NOMO-1 (cell line): ENCODE results near the gene MARK4.
"Not testable (repeated sequence)": the region's sequence is repeated elsewhere in the genome, so short reads cannot be mapped to it uniquely, and the experiment has no call there.

Experiments
- DNase-seq, 2 experiments: peaks; one replicate each; lab custom pipeline; 2025; ENCODE audit not compliant: unreplicated experiment in 2 of 2; lab: John Stamatoyannopoulos, UW

Gene MARK4

DNA sequence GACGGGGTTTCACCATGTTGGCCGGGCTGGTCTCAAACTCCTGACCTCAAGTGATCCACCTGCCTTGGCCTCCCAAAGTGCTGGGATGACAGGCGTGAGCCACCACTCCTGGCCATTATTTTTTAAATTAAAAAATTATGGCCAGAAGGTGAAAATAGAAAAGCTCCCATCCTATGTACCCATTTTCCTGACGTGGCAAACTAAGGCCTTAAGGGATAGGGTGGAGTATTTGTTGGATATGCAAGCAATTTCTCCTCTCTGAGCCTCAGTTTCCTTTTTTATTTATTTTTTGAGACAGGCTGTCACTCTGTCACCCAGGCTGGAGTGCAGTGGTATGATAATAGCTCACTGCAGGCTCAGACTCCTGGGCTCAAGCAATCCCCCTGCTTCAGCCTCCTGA is 83.8 kb downstream of the MARK4 start:
- DNase-seq: not testable (repeated sequence)

DNA sequence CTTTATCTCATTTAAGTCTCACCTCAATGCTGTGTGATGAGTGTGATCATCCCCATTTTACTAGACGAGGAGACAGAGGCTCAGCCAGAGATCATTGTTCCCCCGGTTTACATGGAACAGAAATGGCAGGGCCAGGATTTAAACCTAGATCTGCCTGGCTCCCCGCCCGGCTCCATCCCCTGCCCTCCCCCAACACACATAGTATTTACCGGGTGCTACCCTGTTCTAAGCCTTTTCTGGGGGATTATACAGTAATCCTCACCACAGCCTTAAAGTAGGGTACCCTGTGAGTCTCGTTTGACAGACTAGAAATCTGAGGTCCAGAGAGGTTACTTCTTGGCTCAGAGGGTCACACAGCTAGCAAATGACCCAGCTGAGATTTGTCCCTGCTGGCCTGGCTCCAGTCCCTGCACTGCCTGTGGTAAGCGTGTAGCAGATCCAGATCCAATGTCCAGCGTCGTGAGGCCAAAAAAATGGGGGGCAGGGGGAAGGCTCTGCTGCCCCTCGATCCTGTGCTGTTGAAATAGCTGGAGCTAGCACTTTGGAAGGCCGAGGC is 85.7 kb downstream of the MARK4 start:
- DNase-seq: no peak

DNA sequence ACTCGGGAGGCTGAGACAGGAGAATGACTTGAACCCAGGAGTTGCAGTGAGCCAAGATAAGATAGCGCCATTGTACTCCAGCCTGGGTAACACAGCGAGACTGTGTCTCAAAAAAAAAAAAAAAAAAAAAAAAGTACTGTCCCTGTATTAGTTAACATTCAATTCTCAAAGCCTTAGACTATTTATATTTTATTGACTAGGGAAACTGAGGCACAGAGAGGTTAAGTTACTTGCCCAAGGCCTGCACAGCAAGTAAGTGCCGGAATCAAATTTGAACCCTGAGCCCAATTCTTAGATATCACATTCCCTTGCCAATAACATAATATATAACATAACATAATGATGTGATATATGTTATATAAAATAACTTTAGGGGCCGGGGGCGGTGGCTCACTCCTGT is 88.6 kb downstream of the MARK4 start:
- DNase-seq: no peak

DNA sequence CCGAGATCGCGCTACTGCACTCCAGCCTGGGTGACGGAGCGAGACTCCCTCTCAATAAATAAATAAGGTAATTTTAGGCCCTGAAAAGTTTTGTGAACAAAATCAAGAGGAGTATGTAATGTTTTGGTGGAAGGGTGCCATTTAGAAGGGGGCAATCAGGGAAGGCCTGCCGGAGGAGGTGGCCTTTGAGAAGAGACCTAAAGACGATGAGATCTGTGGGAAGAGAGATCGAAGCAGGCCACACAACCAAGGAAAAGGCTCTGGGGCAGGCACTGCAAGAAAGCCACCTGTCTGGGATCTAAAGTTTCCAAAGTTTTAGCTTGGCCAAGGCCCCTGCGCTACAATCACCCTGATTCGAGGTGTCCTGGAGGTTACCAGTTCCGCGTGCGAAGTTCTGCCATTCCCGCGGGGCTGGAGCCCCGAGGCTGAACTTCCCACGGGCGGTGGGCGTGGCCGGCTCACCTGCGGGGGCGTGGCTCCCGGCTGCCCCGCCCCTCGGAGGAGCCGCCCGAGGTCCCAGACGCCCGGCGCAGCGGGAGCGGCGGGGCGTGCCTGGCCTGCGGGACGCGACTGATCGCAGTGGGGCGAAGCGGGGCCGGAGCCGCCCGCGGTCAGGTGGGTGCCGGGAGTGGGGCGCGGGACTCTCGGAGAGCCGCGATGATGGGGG is 89.3 kb downstream of the MARK4 start, which contains the start of gene KLC3:
Gene KLC3 (plus strand): TSS at position 519 of the 667 bp plus-strand sequence. CDS start 4,792 bp downstream, outside the sequence.
- no peak for DNase-seq

DNA sequence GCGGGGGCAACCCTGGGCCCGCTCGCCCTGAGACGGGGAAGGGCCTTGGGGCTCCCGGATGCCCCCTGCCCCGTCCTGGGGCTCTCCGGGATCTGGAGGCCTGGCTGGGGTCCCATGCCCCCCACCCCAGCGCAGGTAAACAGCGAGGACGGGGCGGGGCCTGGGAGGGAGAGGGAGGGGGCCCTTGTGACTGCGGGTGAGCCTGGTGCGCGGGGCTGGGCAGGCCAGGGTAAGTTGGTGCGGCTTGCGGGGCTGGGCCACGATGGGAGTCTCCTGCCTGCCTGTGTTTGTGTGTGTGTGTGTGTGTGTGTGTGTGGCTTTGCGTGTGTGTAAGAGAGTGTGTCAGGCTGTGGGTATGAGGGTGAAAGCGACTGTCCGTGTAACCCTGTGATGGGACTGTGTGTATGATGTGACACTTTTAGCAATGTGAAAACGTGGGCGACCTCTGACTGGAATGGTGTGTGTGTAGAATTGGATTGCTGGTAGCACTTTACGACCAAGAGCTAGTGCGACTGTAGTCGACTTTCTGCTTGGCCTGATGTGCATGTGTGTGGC is 89.9 kb downstream of the MARK4 start:
- no peak for DNase-seq

DNA sequence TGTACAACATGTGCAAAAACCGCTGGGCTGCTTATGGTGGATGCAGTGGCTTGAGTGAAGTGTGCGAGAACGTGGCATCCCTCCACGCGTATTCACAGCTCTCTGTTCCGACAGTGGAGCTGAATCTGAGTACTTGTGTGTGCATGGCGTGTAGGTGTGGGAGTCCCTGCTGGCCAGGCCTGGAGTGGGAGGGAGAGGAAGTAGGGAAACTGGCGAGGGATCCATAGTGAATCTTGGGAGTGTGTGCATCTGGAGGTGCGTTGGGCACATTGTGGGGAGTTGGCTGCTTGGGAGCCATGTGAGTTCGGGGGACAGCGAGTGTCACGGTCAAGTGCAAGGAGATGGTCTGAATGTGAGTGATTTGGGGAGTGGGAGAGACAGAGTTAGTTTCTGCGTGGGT is 91.8 kb downstream of the MARK4 start:
- no peak for DNase-seq

DNA sequence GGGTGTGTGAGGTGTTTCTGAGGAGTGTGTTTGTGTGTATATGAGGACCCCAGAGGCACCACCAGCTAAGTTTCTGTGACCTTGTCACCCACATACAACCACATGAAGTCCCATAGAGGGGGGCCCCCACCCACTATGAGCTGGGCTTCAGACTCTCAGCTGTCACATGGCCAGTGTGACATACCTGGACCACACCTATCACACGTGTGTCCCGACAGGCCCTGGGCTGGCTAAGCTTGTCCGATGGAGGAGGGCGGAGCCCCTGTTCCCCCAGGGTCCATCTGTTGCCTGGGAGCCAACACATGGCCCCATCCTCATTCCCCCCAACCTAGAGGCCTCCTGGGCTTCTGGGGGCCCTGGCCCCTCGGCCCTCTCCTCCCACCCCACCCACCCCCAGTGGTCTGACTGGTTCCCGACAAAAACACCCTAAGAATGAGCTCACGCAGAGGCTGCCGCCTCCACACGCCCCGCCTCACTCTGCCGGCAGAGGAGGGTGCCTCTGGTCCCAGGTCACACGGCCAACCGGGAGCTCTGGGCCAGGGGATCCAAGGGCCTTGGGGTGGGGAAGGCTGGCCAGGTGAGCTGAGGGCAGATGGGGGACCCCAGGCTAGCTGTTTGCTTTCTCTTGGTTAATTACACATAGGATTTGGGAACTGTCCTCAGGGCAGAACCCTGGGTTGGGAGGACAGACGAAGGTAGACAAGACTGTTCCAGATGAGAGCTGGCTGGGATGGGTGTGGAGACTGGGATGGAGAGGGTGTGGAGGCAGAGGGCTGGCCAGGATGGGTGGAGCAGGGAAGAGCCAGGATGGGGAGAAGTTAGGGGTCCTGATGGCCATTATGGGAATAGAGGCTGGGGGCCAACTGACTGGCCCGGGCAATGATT is 93.8 kb downstream of the MARK4 start:
- no peak for DNase-seq

DNA sequence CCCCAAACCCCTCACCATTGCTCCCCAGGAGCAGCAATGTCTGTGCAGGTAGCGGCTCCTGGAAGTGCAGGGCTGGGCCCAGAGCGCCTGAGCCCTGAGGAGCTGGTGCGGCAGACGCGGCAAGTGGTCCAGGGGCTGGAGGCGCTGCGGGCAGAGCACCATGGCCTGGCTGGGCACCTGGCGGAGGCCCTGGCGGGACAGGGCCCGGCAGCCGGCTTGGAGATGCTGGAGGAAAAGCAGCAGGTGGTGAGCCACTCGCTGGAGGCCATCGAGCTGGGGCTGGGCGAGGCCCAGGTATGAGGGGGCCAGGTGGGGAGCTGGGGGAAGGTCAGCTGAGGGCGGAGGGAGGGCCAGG is 94.4 kb downstream of the MARK4 start:
- no peak for DNase-seq

DNA sequence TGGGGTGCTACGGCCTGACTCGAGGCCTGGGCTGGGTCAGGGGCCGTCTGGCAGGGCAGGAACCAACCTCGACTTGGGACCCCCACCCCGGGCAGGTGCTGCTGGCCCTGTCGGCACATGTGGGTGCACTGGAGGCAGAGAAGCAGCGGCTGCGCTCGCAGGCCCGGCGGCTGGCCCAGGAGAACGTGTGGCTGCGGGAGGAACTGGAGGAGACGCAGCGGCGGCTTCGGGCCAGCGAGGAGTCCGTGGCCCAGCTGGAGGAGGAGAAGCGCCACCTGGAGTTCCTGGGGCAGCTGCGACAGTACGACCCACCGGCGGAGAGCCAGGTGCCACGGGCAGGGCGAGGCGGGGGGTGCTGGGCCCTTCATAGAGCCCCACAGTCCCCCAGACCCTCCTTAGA is 95.4 kb downstream of the MARK4 start:
- no peak for DNase-seq

DNA sequence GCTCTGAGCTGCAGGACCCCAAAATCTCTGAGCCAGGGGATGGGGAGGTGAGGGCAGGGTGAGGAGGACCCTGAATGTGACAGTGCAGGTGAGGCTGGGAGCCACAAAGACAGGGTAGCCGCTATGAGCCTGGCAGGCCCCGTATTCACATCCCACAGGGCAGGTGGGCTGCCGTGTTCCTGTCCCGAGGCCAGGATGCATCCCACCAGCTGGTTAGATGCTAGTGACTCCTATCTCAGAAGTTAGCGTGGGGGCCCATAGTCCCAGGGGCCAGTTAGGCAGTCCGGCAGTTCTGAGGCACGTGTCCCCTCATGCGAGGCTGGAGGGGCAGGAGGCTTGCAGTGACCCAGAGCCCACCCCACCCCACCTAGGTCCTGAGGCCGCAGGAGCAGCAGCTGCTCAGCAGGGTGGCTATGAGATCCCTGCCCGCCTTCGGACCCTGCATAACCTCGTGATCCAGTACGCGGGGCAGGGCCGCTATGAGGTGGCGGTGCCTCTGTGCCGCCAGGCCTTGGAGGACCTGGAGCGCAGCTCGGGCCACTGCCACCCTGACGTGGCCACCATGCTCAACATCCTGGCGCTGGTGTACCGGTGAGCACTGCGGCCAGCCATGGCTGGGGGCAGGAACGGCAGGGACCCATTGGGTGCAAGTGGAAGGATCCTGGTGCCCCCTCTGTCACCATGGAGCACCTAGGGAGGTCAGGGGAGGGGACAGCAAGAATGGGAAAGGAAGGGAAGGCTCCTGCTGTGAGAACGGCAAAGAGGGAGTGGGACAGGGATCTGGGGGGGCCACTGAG is 96.7 kb downstream of the MARK4 start:
- no peak for DNase-seq

DNA sequence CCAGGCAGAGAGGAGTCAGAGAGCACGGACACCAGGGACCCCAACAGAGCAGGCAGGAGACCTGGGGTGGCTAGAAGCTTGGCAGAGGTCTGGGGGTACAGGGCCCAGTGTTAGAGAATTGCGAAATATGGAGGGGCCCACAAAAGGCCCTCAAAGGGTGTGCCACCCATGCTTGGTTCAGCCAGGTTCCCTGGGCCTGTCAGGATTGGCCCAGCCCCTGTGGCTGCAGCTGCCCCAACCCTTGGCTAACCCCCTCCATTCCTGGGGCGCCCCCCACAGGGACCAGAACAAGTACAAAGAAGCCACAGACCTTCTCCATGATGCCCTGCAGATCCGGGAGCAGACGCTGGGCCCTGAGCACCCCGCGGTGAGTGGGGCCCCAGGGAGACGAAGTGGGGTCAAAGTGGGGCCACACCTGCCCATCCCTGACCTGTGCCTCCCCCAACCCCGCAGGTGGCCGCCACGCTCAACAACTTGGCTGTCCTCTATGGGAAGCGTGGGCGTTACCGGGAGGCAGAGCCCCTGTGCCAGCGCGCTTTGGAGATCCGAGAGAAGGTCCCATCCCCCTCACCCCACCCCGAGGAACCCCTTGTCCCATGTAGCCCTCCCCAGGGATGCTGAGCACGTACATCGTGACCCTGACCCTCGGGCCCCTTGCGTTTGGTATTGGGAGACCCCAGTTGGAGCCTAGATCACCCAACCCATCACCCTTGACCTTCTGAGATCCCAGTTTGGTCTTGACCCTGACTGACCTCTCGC is 97.5 kb downstream of the MARK4 start:
- DNase-seq: no peak

DNA sequence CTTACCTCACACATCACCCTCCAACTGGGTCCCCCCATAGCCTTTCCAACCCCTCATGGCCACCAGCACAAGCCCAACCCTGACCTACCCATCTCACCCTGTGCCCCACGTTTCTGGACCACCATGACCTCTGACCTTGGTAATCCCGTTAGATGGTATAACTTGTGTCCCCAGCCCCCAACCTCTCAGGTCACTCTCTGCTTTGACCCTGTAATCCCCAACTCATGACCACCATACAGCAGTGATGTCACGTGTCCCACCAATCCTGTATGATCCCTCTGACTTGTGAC is 98.0 kb downstream of the MARK4 start:
- DNase-seq: no peak

DNA sequence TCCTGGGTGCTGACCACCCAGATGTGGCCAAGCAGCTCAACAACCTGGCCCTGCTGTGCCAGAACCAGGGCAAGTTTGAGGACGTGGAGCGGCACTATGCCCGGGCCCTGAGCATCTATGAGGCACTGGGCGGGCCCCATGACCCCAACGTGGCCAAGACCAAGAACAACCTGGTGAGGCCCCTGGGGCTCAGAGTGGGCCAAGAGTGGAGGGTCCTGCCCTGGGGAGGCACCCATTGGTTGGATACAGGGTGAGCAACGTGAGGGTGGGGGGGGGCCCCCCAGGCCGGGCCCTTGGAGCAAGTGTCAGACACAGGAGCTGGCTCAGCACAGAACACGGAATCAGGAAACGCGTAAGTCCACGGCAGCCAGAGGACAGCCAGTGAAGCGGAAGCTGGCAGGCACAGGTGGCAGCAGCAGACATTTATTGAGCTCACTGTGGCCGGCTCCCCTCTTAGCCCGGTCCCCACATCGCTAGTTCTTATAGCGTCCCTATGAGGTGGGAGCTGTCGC is 98.4 kb downstream of the MARK4 start:
- DNase-seq: no peak

DNA sequence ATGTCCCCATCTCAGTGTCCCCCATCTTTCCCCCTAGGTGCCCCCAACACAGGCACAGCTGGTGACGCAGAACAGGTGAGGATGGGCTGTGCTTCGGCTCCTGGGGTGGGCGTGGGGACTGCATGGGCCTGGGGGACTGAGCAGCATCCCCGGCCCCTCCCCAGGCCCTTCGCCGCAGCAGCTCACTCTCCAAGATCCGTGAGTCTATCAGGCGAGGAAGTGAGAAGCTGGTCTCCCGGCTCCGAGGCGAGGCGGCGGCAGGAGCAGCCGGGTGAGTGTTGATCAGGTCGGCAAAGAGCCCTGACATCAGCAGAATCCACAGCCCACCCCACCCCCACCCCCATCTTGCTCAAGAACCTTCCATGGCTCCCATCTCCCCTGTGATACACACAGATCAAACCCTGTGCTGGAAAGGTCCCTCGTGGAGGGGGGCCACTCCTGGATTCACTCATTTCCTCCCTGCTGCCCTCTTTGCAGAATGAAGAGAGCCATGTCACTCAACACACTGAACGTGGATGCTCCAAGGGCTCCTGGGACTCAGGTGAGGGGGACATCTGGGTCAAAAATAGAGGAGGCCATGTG is 99.5 kb downstream of the MARK4 start:
- no peak for DNase-seq

DNA sequence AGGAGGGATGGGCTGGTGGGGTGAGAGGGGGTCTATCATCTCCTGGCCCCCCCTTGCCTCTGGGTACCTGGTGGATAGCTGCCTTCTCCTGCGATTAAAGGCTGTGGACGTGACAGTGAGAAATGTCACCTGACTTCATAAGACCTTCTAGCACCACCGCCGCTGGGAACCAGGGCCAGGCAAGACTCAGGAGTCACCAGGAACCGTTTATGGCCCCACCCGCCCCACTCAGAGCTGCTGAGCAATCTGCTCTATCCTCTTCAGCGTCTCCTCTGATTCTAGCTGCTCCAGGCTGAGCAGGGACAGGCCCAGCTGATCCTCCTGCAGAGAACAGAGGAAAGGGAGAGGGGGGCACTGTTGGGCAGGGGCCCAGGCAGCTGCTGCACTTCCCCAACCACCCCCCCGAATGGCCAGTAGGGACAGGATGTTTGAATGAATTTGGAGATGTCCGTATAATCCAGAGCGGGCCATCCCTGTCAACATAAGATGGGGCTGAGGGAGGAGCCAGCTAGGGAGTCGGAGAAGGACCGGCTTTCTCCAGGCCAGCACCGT is 100.4 kb downstream of the MARK4 start:
- no peak for DNase-seq

DNA sequence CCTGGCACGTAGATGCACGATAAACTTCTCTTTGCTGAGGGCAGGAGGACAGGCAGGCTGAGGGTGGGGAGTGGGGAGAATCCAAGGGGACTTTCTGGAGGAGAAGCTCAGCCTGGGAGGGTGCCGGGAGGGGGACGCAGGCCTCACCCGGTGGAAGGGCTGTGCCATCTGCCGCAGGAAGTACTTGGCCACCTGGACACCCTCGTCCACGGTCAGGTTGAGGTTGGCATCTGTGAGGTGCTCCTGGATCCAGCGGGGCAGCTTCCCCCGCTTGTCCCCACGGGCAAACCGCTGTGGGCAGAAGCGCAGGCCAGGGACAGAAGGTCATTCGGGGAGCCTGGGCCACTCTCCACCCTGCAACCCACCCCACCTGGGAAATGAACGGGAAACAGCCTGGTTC is 101.0 kb downstream of the MARK4 start:
- DNase-seq: no peak

DNA sequence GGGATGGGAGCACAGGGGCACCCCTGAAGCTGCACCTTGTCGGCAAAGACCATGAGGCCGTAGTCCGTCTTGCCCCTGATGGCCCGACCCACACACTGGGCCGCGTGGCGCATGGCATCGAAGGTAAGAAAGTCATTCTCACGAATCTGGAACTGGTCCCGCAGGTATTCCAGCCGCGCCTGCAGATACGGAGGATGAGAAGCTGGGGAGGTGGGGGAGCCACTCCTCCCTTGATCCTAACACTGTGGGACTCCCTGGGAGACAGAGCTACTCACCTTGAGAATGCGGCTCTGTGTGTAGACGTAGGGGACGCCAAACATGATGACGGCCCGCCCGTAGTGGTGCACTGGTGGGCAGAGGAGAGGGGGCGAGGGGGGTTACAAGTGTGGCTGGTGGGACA is 101.4 kb downstream of the MARK4 start:
- DNase-seq: no peak

DNA sequence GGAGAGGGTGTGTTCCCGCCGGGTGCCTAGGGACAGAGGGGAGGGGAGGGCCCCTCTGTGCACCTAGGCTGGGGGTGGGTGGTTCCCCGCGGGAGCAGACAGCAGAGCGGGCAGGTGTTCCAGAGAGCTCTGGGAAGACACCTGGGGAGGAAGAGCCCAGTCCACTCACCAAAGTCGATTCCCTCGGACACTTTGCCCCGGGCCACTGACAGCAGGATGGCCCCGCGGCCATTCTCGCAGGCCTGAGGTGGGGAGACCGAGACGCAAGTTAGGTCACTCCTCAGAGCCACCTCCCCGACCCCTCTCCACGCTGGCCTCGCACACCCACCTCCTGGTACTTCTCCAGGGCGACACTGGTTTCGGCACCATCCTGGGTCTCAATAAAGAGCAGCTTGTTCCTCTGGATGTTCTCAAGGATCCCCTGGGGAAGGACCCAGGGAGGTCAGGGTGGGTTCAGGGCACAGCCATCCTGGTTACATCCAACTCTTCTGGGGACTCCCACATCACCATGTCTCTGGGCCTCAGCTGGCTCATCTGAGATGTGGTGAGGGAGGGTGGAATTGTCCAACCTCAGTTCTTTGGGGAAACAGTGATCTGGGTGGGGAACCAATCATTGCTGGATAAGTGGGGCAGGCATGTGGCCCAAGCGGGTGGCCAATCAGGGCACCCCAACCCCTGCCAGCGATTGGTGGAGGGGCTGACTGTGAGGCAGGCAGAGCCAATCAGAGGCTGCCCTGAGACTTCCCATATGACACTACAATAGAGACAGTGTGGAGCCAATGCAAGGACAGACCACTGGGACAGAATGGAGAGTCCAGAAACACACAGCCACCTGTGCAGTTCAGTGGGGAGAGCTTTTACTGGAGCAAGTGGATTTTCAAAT is 102.1 kb downstream of the MARK4 start:
- DNase-seq: no peak
